ACC112 (cell line): ENCODE measurements around the gene EGR2.

Experiments
- H2AFZ ChIP-seq: fragments of 200-600 bp; sonication (generic); one replicate; pipeline ENCODE4 v1.6.0; 2017; ENCODE audit warnings: antibody characterized with exemption, low read length; ENCODE audit not compliant: unreplicated experiment
- H3K27ac ChIP-seq: fragments of 200-600 bp; sonication (generic); 2 replicates; pipeline ENCODE4 v1.5.1; 2014; ENCODE audit warnings: low read depth, mild to moderate bottlenecking, antibody characterized with exemption, low read length, moderate library complexity
- H3K27me3 ChIP-seq: fragments of 200-600 bp; sonication (generic); 2 replicates; pipeline ENCODE4 v1.6.1; 2014; ENCODE audit warnings: mild to moderate bottlenecking, antibody characterized with exemption, low read length, moderate library complexity, mixed read lengths; ENCODE audit not compliant: insufficient read depth
- H3K36me3 ChIP-seq: fragments of 200-600 bp; sonication (generic); 2 replicates; pipeline ENCODE4 v1.6.1; 2016; ENCODE audit warnings: mild to moderate bottlenecking, antibody characterized with exemption, low read length, moderate library complexity, mixed read lengths; ENCODE audit not compliant: insufficient read depth
- H3K4me1 ChIP-seq: fragments of 200-600 bp; sonication (generic); one replicate; pipeline ENCODE4 v1.6.1; 2016; ENCODE audit warnings: low read length, mixed read lengths; ENCODE audit not compliant: insufficient read depth, unreplicated experiment, control insufficient read depth
- H3K4me3 ChIP-seq: fragments of 200-600 bp; sonication (generic); 2 replicates; pipeline ENCODE4 v1.5.1; 2014; ENCODE audit warnings: mild to moderate bottlenecking, low read depth, low read length
- H3K79me2 ChIP-seq: fragments of 200-600 bp; sonication (generic); one replicate; pipeline ENCODE4 v1.6.0; 2016; ENCODE audit warnings: low read length; ENCODE audit not compliant: control insufficient read depth, unreplicated experiment, insufficient read depth

EGR2 gene

GRCh38 chr10:62818426-62819011, 2.4 kb upstream of the EGR2 start:
- Histone ChIP-seq H3K4me1 (peaks cover 5% of the 10 kb centered on the region), H3K27me3 (peaks cover 50% of the 10 kb centered on the region), H3K36me3 (no peaks in the 10 kb centered on the region), H3K27ac (no peak overlapping the region), H3K4me3 (peak overlapping the region; percentile 81), H2AFZ (peak overlapping the region; percentile 65), H3K79me2 (no peaks in the 10 kb centered on the region)

GRCh38 chr10:62817766-62818425, 1.7 kb upstream of the EGR2 start:
- Histone ChIP-seq H3K4me3 (peak overlapping the region; percentile 81), H2AFZ (peak overlapping the region; percentile 65), H3K36me3 (no peaks in the 10 kb centered on the region), H3K27ac (no peak overlapping the region), H3K27me3 (peaks cover 50% of the 10 kb centered on the region), H3K4me1 (peaks cover 5% of the 10 kb centered on the region), H3K79me2 (no peaks in the 10 kb centered on the region)

GRCh38 chr10:62817121-62817765, 1.1 kb upstream of the EGR2 start:
- Histone ChIP-seq H3K27ac (no peak overlapping the region), H3K4me1 (peaks cover 5% of the 10 kb centered on the region), H3K36me3 (no peaks in the 10 kb centered on the region), H3K79me2 (no peaks in the 10 kb centered on the region), H3K4me3 (peak overlapping the region; percentile 81), H2AFZ (peak overlapping the region; percentile 49), H3K27me3 (peaks cover 50% of the 10 kb centered on the region)

GRCh38 chr10:62816076-62816330, 163 bp downstream of the EGR2 start:
- no peak overlapping the region for H3K27ac ChIP-seq
- peaks cover 5% of the 10 kb centered on the region for H3K4me1 ChIP-seq
- no peaks in the 10 kb centered on the region for H3K79me2 ChIP-seq
- peaks cover 45% of the 10 kb centered on the region for H3K27me3 ChIP-seq
- H3K4me3 ChIP-seq = peak overlapping the region; percentile 81
- no peak overlapping the region for H2AFZ ChIP-seq
- H3K36me3 ChIP-seq = no peaks in the 10 kb centered on the region

GRCh38 chr10:62815381-62816075, 638 bp downstream of the EGR2 start:
- Histone ChIP-seq H2AFZ (no peak overlapping the region), H3K4me1 (peaks cover 5% of the 10 kb centered on the region), H3K27ac (no peak overlapping the region), H3K4me3 (peak overlapping the region; percentile 81), H3K36me3 (no peaks in the 10 kb centered on the region), H3K79me2 (no peaks in the 10 kb centered on the region), H3K27me3 (peaks cover 40% of the 10 kb centered on the region)

- Histone ChIP-seq H3K4me1 (peaks cover 5% of the 10 kb centered on the region), H3K4me3 (peak overlapping the region; percentile 81), H3K27ac (no peak overlapping the region), H2AFZ (no peak overlapping the region), H3K79me2 (no peaks in the 10 kb centered on the region), H3K36me3 (no peaks in the 10 kb centered on the region), H3K27me3 (peaks cover 33% of the 10 kb centered on the region)
Observed at GRCh38 chr10:62814756-62815380, 1.3 kb downstream of the EGR2 start.

GRCh38 chr10:62813981-62814380, 2.2 kb downstream of the EGR2 start:
- H3K79me2 ChIP-seq = no peaks in the 10 kb centered on the region
- H2AFZ ChIP-seq = no peak overlapping the region
- H3K4me3 ChIP-seq = no peak overlapping the region
- H3K27me3 ChIP-seq = peaks cover 26% of the 10 kb centered on the region
- peaks cover 5% of the 10 kb centered on the region for H3K4me1 ChIP-seq
- no peak overlapping the region for H3K27ac ChIP-seq
- no peaks in the 10 kb centered on the region for H3K36me3 ChIP-seq

GRCh38 chr10:62813453-62813852, 2.7 kb downstream of the EGR2 start:
- Histone ChIP-seq H3K36me3 (no peaks in the 10 kb centered on the region), H2AFZ (no peak overlapping the region), H3K4me3 (no peak overlapping the region), H3K27ac (no peak overlapping the region), H3K4me1 (peaks cover 5% of the 10 kb centered on the region), H3K27me3 (peaks cover 26% of the 10 kb centered on the region), H3K79me2 (peaks cover 5% of the 10 kb centered on the region)

- Histone ChIP-seq H3K4me3 (no peak overlapping the region), H3K79me2 (peaks cover 10% of the 10 kb centered on the region), H2AFZ (no peak overlapping the region), H3K36me3 (no peaks in the 10 kb centered on the region), H3K4me1 (peaks cover 5% of the 10 kb centered on the region), H3K27me3 (peaks cover 22% of the 10 kb centered on the region), H3K27ac (no peak overlapping the region)
Observed at GRCh38 chr10:62812672-62813439, 3.3 kb downstream of the EGR2 start.
